GM21390 (cell line): Measurements from ENCODE around the gene CNFN.

Experiments
- ATAC-seq: cut with Tn5 transposase; IDR thresholded peaks from one replicate; pipeline ENCODE4 v1.9.1; 2021; ENCODE audit not compliant: unreplicated experiment

The CNFN gene

GRCh38 chr19:42389899-42390298, at the start of gene CNFN:
Gene CNFN, minus strand, starts transcription at chr19:42390297. Its CDS starts 1,260 bp downstream, at chr19:42389037.
- no peak for ATAC-seq

GRCh38 chr19:42436006-42436405, 45.9 kb upstream of the CNFN start:
- no peak for ATAC-seq

- ATAC-seq = no peak
Observed at GRCh38 chr19:42435316-42435715, 45.2 kb upstream of the CNFN start.

- ATAC-seq = no peak
Observed at GRCh38 chr19:42433503-42434260, 43.6 kb upstream of the CNFN start.

GRCh38 chr19:42431486-42431885, 41.4 kb upstream of the CNFN start:
- no peak for ATAC-seq

GRCh38 chr19:42428676-42429075, 38.6 kb upstream of the CNFN start:
- ATAC-seq = no peak

GRCh38 chr19:42427313-42427712, 37.2 kb upstream of the CNFN start, which contains the start of gene LIPE:
Gene LIPE, minus strand, starts transcription at chr19:42427388. Its CDS starts 239 bp downstream, at chr19:42427149.
- no peak for ATAC-seq

GRCh38 chr19:42426643-42427042, 36.5 kb upstream of the CNFN start:
- ATAC-seq = no peak

- ATAC-seq = no peak
Observed at GRCh38 chr19:42424712-42425131, 34.6 kb upstream of the CNFN start.

- no peak for ATAC-seq
Observed at GRCh38 chr19:42424345-42424707, 34.2 kb upstream of the CNFN start.

GRCh38 chr19:42423462-42424344, 33.6 kb upstream of the CNFN start:
- peak; percentile 83 for ATAC-seq

GRCh38 chr19:42422901-42423461, 32.9 kb upstream of the CNFN start:
- ATAC-seq = peak; percentile 40

GRCh38 chr19:42422092-42422900, 32.2 kb upstream of the CNFN start:
- ATAC-seq = no peak

GRCh38 chr19:42421591-42422031, 31.5 kb upstream of the CNFN start:
- ATAC-seq = no peak

- no peak for ATAC-seq
Observed at GRCh38 chr19:42421101-42421500, 31.0 kb upstream of the CNFN start.

- peak; percentile 44 for ATAC-seq
Observed at GRCh38 chr19:42420055-42420544, 30.0 kb upstream of the CNFN start.

GRCh38 chr19:42419309-42419708, 29.2 kb upstream of the CNFN start:
- no peak for ATAC-seq

- ATAC-seq = no peak
Observed at GRCh38 chr19:42412661-42413076, 22.6 kb upstream of the CNFN start.

GRCh38 chr19:42412227-42412626, 22.1 kb upstream of the CNFN start:
- no peak for ATAC-seq

GRCh38 chr19:42411581-42412178, 21.6 kb upstream of the CNFN start:
- ATAC-seq = no peak
